GM12801 (cell line): ENCODE measurements around the gene PLEKHF1.

ENCODE experiments used
- CTCF ChIP-seq: IDR thresholded peaks from one replicate; pipeline ENCODE4 v1.5.1; 2011; ENCODE audit warnings: control low read depth; ENCODE audit not compliant: insufficient read length; ENCODE audit errors: extremely low read depth

Gene PLEKHF1

GRCh38 chr19:29694669-29695627, 29.7 kb downstream of the PLEKHF1 start:
- no peak for TF ChIP-seq CTCF

GRCh38 chr19:29695765-29696564, 30.7 kb downstream of the PLEKHF1 start:
- no peak for TF ChIP-seq CTCF

- TF ChIP-seq CTCF: no peak
Observed at GRCh38 chr19:29696565-29696846, 31.2 kb downstream of the PLEKHF1 start.

- TF ChIP-seq CTCF: no peak
Observed at GRCh38 chr19:29697523-29698261, 32.4 kb downstream of the PLEKHF1 start.

GRCh38 chr19:29699861-29700260, 34.6 kb downstream of the PLEKHF1 start:
- TF ChIP-seq CTCF: no peak

GRCh38 chr19:29700498-29700897, 35.2 kb downstream of the PLEKHF1 start:
- no peak for TF ChIP-seq CTCF

GRCh38 chr19:29702161-29702962, 37.1 kb downstream of the PLEKHF1 start:
- TF ChIP-seq CTCF: no peak
